ENCODE results near the gene SKIC8.

SKIC8 gene

GRCh38 chr15:78265752-78266224 lies 33.6 kb downstream of the SKIC8 start:
- Histone ChIP-seq H3K36me3 (replicated peaks in 1 of 2; ENCODE audit: control insufficient read depth in 2 of 2, insufficient read depth in 2 of 2, low read length in 2 of 2) (no peaks in the 10 kb centered on the region), H3K79me1 (ENCODE audit: low read depth, low read length) (no peaks in the 10 kb centered on the region), H2BK12ac (ENCODE audit: low read length) (no peak overlapping the region), H2AK5ac (ENCODE audit: low read depth, low read length) (no peak overlapping the region), H3K4me2 (ENCODE audit: insufficient read depth, low read length, poor library complexity, severe bottlenecking) (no peak overlapping the region), H3K4me1 (ENCODE audit: control insufficient read depth in 2 of 2, insufficient read depth in 1 of 2, low read depth in 1 of 2, low read length in 2 of 2) (no peaks in the 10 kb centered on the region), H3K9me3 (replicated peaks in 1 of 2; ENCODE audit: control insufficient read depth in 2 of 2, insufficient read depth in 1 of 2, low read depth in 1 of 2, low read length in 2 of 2) (no peaks in the 10 kb centered on the region), H2BK15ac (ENCODE audit: low read length) (no peak overlapping the region), H3K9ac (ENCODE audit: low read depth, low read length, poor library complexity) (no peak overlapping the region), H2BK120ac (ENCODE audit: low read depth, low read length) (no peak overlapping the region), H4K8ac (ENCODE audit: low read depth, low read length) (no peak overlapping the region), H2AFZ (ENCODE audit: low read length) (no peak overlapping the region), H3K4me3 (ENCODE audit: low read length in 2 of 2) (no peak overlapping the region), H3K27ac (replicated peaks; ENCODE audit: low read length) (no peak overlapping the region), H3K23ac (ENCODE audit: low read depth, low read length, poor library complexity) (no peak overlapping the region), H4K91ac (ENCODE audit: low read depth, low read length, poor library complexity) (no peak overlapping the region), H2BK5ac (ENCODE audit: low read length) (no peak overlapping the region), H3K27me3 (ENCODE audit: control insufficient read depth in 3 of 3, insufficient read depth in 3 of 3, low read depth in 1 of 3, low read length in 3 of 3) (peaks cover 0 to 19% (median 7%) of the 10 kb centered on the region in 3 experiments), H3K4ac (ENCODE audit: low read length) (no peak overlapping the region), H3K14ac (ENCODE audit: low read length) (no peak overlapping the region), H3K18ac (ENCODE audit: low read length) (no peak overlapping the region)
- no peak for DNase-seq (ENCODE audit: low spot score)
- no CpG with 5 or more reads among the region's 9 CpGs for WGBS, 2 donors (ENCODE audit: extremely low coverage in 2 of 2, insufficient read length in 2 of 2, insufficient replicate concordance in 1 of 2)

GRCh38 chr15:78265137-78265460 lies 34.3 kb downstream of the SKIC8 start:
- H3K36me3 ChIP-seq (replicated peaks in 1 of 2; ENCODE audit: control insufficient read depth in 2 of 2, insufficient read depth in 2 of 2, low read length in 2 of 2): no peaks in the 10 kb centered on the region
- no peak overlapping the region for H3K4ac ChIP-seq (ENCODE audit: low read length)
- H3K18ac ChIP-seq (ENCODE audit: low read length): no peak overlapping the region
- no peaks in the 10 kb centered on the region for H3K79me1 ChIP-seq (ENCODE audit: low read depth, low read length)
- H4K91ac ChIP-seq (ENCODE audit: low read depth, low read length, poor library complexity): no peak overlapping the region
- no CpG with 5 or more reads among the region's 12 CpGs for WGBS, 2 donors (ENCODE audit: extremely low coverage in 2 of 2, insufficient read length in 2 of 2, insufficient replicate concordance in 1 of 2)
- H3K23ac ChIP-seq (ENCODE audit: low read depth, low read length, poor library complexity): peak overlapping the region; percentile 29
- no peak overlapping the region for H3K14ac ChIP-seq (ENCODE audit: low read length)
- no peak overlapping the region for H2AK5ac ChIP-seq (ENCODE audit: low read depth, low read length)
- H3K9ac ChIP-seq (ENCODE audit: low read depth, low read length, poor library complexity): no peak overlapping the region
- no peak for DNase-seq (ENCODE audit: low spot score)
- H2BK5ac ChIP-seq (ENCODE audit: low read length): no peak overlapping the region
- no peak overlapping the region for H3K27ac ChIP-seq (replicated peaks; ENCODE audit: low read length)
- H3K4me1 ChIP-seq (ENCODE audit: control insufficient read depth in 2 of 2, insufficient read depth in 1 of 2, low read depth in 1 of 2, low read length in 2 of 2): peaks cover 0 to 4% of the 10 kb centered on the region in 2 donors
- H2BK12ac ChIP-seq (ENCODE audit: low read length): no peak overlapping the region
- no peak overlapping the region for H3K4me2 ChIP-seq (ENCODE audit: insufficient read depth, low read length, poor library complexity, severe bottlenecking)
- no peaks in the 10 kb centered on the region for H3K9me3 ChIP-seq (replicated peaks in 1 of 2; ENCODE audit: control insufficient read depth in 2 of 2, insufficient read depth in 1 of 2, low read depth in 1 of 2, low read length in 2 of 2)
- H2AFZ ChIP-seq (ENCODE audit: low read length): no peak overlapping the region
- no peak overlapping the region for H2BK15ac ChIP-seq (ENCODE audit: low read length)
- H4K8ac ChIP-seq (ENCODE audit: low read depth, low read length): no peak overlapping the region
- peaks cover 0 to 19% (median 7%) of the 10 kb centered on the region in 3 experiments for H3K27me3 ChIP-seq (ENCODE audit: control insufficient read depth in 3 of 3, insufficient read depth in 3 of 3, low read depth in 1 of 3, low read length in 3 of 3)
- no peak overlapping the region for H2BK120ac ChIP-seq (ENCODE audit: low read depth, low read length)
- no peak overlapping the region for H3K4me3 ChIP-seq (ENCODE audit: low read length in 2 of 2)

GRCh38 chr15:78264304-78265136 lies 34.9 kb downstream of the SKIC8 start, which contains the start of gene DNAJA4:
Gene DNAJA4, plus strand, starts transcription at chr15:78264562. Its CDS starts 202 bp downstream, at chr15:78264764.
- Histone ChIP-seq H3K27ac (replicated peaks; ENCODE audit: low read length) (no peak within 1 kb of the TSS), H2BK15ac (ENCODE audit: low read length) (peak within 1 kb of the TSS; percentile 15), H2BK5ac (ENCODE audit: low read length) (no peak within 1 kb of the TSS), H3K18ac (ENCODE audit: low read length) (no peak within 1 kb of the TSS), H3K4ac (ENCODE audit: low read length) (no peak within 1 kb of the TSS), H3K9ac (ENCODE audit: low read depth, low read length, poor library complexity) (peak within 1 kb of the TSS; percentile 27), H3K79me1 (ENCODE audit: low read depth, low read length) (no peaks in the 10 kb centered on the region), H2BK120ac (ENCODE audit: low read depth, low read length) (no peak within 1 kb of the TSS), H3K9me3 (replicated peaks in 1 of 2; ENCODE audit: control insufficient read depth in 2 of 2, insufficient read depth in 1 of 2, low read depth in 1 of 2, low read length in 2 of 2) (no peaks in the 10 kb centered on the region), H4K8ac (ENCODE audit: low read depth, low read length) (no peak within 1 kb of the TSS), H2BK12ac (ENCODE audit: low read length) (peak within 1 kb of the TSS; percentile 42), H3K23ac (ENCODE audit: low read depth, low read length, poor library complexity) (peak within 1 kb of the TSS; percentile 29), H3K4me3 (ENCODE audit: low read length in 2 of 2) (no peak within 1 kb of the TSS), H3K4me2 (ENCODE audit: insufficient read depth, low read length, poor library complexity, severe bottlenecking) (no peak within 1 kb of the TSS), H2AFZ (ENCODE audit: low read length) (no peak within 1 kb of the TSS), H2AK5ac (ENCODE audit: low read depth, low read length) (peak within 1 kb of the TSS; percentile 19), H3K4me1 (ENCODE audit: control insufficient read depth in 2 of 2, insufficient read depth in 1 of 2, low read depth in 1 of 2, low read length in 2 of 2) (peaks cover 0 to 4% of the 10 kb centered on the region in 2 donors), H3K14ac (ENCODE audit: low read length) (peak within 1 kb of the TSS; percentile 40), H3K27me3 (ENCODE audit: control insufficient read depth in 3 of 3, insufficient read depth in 3 of 3, low read depth in 1 of 3, low read length in 3 of 3) (peaks cover 0 to 19% (median 7%) of the 10 kb centered on the region in 3 experiments), H3K36me3 (replicated peaks in 1 of 2; ENCODE audit: control insufficient read depth in 2 of 2, insufficient read depth in 2 of 2, low read length in 2 of 2) (no peaks in the 10 kb centered on the region), H4K91ac (ENCODE audit: low read depth, low read length, poor library complexity) (no peak within 1 kb of the TSS)
- WGBS, 2 donors (ENCODE audit: extremely low coverage in 2 of 2, insufficient read length in 2 of 2, insufficient replicate concordance in 1 of 2): no CpG with 5 or more reads among the region's 107 CpGs
- no peak for DNase-seq (ENCODE audit: low spot score)

- Histone ChIP-seq H4K8ac (ENCODE audit: low read depth, low read length) (no peak overlapping the region), H3K4me1 (ENCODE audit: control insufficient read depth in 2 of 2, insufficient read depth in 1 of 2, low read depth in 1 of 2, low read length in 2 of 2) (peaks cover 0 to 4% of the 10 kb centered on the region in 2 donors), H3K23ac (ENCODE audit: low read depth, low read length, poor library complexity) (peak overlapping the region; percentile 21), H3K9me3 (replicated peaks in 1 of 2; ENCODE audit: control insufficient read depth in 2 of 2, insufficient read depth in 1 of 2, low read depth in 1 of 2, low read length in 2 of 2) (no peaks in the 10 kb centered on the region), H3K4me2 (ENCODE audit: insufficient read depth, low read length, poor library complexity, severe bottlenecking) (no peak overlapping the region), H2BK12ac (ENCODE audit: low read length) (peak overlapping the region; percentile 42), H3K9ac (ENCODE audit: low read depth, low read length, poor library complexity) (no peak overlapping the region), H2BK120ac (ENCODE audit: low read depth, low read length) (no peak overlapping the region), H3K79me1 (ENCODE audit: low read depth, low read length) (no peaks in the 10 kb centered on the region), H2AK5ac (ENCODE audit: low read depth, low read length) (peak overlapping the region; percentile 19), H3K14ac (ENCODE audit: low read length) (no peak overlapping the region), H3K4ac (ENCODE audit: low read length) (no peak overlapping the region), H2AFZ (ENCODE audit: low read length) (no peak overlapping the region), H3K18ac (ENCODE audit: low read length) (no peak overlapping the region), H4K91ac (ENCODE audit: low read depth, low read length, poor library complexity) (no peak overlapping the region), H2BK15ac (ENCODE audit: low read length) (no peak overlapping the region), H3K36me3 (replicated peaks in 1 of 2; ENCODE audit: control insufficient read depth in 2 of 2, insufficient read depth in 2 of 2, low read length in 2 of 2) (no peaks in the 10 kb centered on the region), H2BK5ac (ENCODE audit: low read length) (no peak overlapping the region), H3K4me3 (ENCODE audit: low read length in 2 of 2) (no peak overlapping the region), H3K27me3 (ENCODE audit: control insufficient read depth in 3 of 3, insufficient read depth in 3 of 3, low read depth in 1 of 3, low read length in 3 of 3) (peaks cover 0 to 19% (median 7%) of the 10 kb centered on the region in 3 experiments), H3K27ac (replicated peaks; ENCODE audit: low read length) (no peak overlapping the region)
- no CpG with 5 or more reads among the region's 23 CpGs for WGBS, 2 donors (ENCODE audit: extremely low coverage in 2 of 2, insufficient read length in 2 of 2, insufficient replicate concordance in 1 of 2)
- no peak for DNase-seq (ENCODE audit: low spot score)
Observed at GRCh38 chr15:78263907-78264303, 35.5 kb downstream of the SKIC8 start.

All from neuronal stem cell (in vitro differentiated cells).